Fibroblast of gingiva (primary cell): ENCODE measurements around the gene NPHP4.
"Not testable (repeated sequence)": the region's sequence is repeated elsewhere in the genome, so short reads cannot be mapped to it uniquely, and the experiment has no call there.

ENCODE experiments used
- DNase-seq: peaks from one replicate; pipeline ENCODE4 v3.0.0-alpha.2; 2011; ENCODE audit warnings: low read depth

The NPHP4 gene

DNA sequence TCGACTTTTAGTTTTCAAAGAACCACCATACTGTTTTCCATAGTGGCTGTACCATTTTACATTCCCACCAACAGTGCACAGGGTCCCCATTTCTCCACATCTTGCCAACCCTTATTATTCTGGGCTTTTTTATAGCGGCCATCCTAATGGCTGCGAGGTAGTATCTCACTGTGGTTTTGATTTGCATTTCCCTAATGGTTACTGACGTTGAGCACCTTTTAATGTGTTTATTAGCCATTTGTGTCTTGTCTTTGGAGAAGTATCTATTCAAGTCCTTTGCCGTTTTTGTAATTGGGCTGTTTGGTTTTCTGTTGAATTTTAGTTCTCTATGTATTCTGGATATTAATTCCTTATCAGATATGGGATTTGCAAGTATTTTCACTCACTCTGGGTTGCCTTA, 31.1 kb upstream of the NPHP4 start:
- DNase-seq, result no peak

DNA sequence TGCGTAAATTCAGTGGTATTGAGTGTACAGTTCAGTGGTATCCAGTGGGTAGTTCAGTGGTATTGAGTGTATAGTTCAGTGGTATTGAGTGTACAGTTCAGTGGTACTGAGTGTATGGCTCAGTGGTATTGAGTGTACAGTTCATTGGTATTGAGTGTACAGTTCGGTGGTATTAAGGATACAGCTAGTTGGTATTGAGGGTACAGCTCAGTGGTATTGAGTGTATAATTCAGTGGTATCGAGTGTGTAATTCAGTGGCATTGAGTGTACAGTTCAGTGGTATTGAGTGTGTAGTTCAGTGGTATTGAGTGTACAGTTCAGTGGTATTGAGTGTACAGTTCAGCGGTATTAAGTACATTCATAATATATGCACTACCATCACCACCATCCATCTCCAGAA, 30.0 kb upstream of the NPHP4 start:
- DNase-seq, result no peak

DNA sequence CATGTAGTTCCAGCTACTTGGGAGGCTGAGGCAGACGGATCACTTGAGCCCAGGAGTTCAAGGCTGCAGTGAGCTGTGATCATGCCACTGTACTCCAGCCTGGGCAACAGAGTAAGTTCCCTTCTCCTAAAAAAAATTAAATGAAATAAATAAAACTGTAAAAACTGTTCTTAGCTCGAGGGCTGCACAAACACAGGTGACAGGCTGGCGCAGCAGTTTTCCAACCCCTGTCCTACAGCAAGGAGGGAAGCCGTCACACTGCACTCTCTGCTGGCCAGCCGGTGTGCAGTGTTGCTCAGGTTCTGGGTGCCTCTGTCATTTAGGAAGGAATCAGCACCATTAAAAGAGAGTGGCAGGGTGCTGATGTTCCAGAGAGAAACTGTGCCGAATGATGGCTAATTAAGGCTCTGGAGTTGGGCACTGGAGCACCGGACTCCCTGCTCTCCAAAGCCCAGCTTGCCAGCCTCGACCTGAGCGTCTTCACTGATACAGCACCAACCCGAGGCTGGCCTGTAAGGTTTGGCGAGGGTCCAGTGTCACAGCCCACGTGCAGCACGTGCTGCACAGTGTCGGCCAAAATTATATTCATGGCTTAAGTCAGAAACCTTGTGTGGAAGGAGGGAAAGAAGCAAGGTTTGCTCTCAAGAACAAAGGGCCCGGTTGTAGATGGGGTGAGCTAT, 27.1 kb upstream of the NPHP4 start:
- no peak for DNase-seq

DNA sequence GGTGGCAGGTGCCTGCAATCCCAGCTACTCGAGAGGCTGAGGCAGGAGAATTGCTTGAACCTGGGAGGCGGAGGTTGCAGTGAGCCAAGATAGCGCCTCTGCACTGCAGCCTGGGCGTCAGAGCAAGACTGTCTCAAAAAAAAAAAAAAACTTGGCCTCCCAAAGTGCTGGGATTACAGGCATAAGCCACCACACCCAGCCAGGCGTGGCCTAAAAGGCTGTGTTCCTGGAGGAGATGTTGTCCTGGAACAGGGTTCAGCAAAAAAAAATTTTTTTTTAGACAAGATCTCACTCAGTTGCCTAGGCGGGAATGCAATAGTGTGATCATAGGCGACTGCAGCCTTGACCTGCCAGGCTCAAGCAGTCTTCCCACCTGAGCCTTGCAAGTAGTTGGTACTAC, 25.4 kb upstream of the NPHP4 start:
- DNase-seq, result not testable (repeated sequence)

DNA sequence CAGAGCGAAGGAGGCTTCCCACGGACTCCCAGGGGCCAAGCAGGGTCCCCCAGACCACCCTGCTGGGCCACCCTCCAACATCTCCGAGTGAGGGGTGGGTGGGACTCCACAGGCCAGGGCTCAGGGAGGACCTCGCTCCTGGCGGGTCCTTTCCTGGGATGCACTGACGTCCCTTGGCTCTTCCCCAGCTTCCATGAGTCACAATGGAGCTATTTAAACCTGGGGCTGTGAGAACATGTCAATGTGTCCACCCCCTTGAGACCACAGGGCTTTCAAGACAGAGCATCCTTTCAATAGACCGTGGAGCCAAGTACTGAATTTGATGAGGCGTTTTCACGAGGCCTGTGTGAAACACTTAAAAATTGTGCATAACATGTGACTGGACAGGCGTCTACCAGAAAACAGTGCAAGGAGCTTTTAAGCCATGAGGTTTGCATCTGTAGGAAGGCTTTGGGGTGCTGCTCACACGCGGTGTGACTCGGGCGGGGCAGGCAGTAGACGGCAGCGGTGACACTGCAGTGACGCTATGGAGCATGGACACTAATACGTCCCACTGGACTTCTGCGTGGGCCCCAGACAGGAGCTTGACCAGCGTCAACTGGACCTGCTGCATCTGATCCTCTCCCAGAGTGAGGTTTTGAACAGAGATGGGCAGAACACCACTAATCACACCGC, 24.1 kb upstream of the NPHP4 start:
- no peak for DNase-seq

DNA sequence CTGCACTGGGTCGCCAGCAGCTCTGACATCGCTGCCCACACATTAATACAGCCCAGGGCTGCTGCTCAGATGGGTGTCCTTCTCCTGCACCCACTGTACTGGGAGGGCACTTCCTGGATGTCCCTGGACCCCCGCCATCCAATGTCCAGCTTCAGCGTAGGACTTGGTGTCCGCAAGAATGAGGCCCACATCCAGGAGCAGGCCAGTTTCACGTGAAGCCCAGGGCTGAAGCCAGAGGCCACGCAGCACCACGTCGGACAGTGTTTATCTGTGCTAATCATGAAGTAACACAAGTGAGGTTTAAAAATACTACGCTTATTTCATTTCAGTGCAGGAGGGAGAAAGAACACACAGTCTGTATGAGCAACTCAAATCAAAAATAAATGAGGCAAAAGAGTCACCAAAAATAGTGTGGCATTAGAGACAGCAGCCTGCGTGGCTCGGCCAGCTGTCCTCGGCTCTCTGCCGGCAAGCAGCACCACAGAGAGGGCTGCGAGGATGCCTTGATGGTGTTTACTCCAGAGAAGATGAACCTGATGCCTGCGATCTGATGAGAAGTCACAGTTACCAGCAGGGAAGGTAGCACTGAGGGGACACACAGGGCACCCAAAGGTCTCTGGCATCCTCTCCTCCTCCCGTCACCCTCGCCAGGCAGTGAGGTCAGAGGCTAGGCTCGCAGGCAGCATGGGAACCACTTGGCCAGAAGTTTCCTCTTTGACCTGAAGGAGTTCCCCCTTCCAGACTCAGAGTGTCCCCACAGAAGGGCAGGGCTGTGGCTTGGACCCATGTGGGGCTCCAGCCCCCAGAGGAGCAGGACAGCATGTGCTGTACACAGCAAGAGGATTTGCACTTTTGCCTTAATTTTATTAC, 22.1 kb upstream of the NPHP4 start:
- no peak for DNase-seq

DNA sequence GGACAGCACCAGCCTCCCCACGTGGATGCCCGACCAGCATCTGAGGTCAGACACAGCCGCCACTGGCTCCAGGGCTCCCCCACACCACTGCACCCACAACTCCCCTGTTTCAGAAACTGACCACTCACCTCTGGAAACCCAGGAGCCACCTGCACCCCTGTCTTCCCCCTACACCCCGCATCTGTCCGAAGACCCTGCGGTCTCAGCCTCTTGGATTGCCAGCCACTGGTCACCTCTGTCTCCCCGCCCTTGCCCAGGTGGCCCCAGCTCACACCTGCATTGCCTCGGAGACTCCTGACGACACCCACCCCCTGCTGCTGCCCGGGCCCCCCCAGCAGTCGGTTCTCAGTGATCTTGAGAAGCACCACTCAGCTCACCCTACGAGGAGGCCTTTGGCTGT, 21.3 kb upstream of the NPHP4 start:
- DNase-seq, result no peak

GRCh38 chr1:6012529-6013318, 20.5 kb upstream of the NPHP4 start:
- no peak for DNase-seq

GRCh38 chr1:6011946-6012258, 19.7 kb upstream of the NPHP4 start:
- DNase-seq, result no peak

GRCh38 chr1:6011161-6011945, 19.1 kb upstream of the NPHP4 start:
- DNase-seq, result no peak

DNA sequence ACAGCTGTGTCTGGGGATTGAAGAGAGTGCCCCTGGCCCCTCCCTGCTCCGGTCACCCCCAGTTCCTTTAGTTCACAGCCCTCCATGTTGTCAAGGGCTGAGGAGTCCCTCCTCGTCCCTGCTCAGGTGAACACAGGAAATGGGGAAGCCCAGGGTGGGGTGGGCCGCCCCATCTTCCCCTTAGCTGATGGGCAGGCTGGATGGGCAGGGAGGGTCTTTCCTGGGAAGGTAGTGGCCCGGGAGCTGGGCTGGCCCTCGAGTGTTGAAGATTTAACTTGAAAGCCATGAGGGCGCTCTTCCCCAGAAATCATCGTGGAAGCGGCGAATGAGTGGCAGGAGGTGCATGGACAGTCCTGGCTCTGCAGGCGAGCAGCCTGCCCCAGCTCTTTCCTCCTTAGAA, 18.3 kb upstream of the NPHP4 start:
- no peak for DNase-seq

DNA sequence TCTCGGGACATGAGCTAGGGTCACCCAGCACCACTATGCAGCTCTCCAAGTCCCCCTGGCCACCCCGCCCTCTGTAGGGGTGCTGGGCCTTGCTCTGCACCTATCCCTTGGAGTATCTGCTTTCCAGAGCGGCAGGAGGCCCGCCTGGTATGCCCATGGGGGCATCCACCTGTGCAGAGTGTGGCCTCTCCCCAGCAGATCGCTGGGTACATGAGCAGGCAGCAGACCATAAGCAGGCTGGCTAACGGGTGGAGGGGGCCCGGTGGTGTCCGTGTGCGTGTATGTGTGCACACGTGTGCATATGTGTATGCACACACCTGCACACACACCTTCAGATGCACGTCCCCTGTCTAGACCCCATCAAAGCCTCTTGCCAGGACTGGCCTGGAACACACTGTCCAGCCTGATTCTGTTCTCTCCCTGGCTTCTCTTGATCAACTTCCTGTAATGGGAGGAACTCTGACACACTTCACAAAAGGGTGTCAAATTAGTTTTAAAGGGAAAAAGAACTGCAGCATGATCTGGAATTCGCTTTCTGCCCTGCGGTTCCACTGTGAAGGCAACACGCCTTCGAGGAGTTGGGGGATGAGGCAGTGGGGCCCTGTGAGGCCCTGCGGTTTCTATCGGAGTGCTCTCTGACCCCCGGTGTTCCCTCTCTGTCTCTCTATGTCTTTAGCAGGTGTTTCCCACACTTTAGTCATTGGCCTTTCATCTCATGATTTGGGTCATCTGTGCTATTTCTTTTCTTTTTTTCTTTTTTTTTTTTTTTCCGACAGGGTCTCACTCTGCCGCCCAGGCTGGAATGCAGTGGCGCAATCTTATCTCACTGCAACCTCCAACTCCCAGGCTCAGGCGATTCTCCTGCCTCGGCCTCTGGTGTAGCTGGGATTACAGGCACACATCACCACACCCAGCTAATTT, 17.2 kb upstream of the NPHP4 start:
- DNase-seq, result no peak

- DNase-seq, result no peak
Observed at GRCh38 chr1:6008696-6009095, 16.5 kb upstream of the NPHP4 start.

DNA sequence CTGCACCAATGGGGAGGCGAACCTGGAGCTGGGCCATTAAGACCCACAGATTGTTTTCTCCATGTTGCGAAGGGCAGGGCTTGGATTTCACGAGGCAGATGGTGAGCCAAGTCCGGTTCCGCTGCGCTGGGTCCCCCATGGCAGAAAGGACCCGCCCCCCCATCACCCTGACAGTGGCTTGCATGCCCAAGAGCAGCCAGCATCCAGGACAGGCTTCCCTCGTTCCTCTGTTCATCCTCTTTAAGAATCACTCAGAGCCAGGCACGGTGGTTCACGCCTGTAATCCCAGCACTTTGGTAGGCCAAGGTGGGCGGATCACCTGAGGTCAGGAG, 15.8 kb upstream of the NPHP4 start:
- no peak for DNase-seq

DNA sequence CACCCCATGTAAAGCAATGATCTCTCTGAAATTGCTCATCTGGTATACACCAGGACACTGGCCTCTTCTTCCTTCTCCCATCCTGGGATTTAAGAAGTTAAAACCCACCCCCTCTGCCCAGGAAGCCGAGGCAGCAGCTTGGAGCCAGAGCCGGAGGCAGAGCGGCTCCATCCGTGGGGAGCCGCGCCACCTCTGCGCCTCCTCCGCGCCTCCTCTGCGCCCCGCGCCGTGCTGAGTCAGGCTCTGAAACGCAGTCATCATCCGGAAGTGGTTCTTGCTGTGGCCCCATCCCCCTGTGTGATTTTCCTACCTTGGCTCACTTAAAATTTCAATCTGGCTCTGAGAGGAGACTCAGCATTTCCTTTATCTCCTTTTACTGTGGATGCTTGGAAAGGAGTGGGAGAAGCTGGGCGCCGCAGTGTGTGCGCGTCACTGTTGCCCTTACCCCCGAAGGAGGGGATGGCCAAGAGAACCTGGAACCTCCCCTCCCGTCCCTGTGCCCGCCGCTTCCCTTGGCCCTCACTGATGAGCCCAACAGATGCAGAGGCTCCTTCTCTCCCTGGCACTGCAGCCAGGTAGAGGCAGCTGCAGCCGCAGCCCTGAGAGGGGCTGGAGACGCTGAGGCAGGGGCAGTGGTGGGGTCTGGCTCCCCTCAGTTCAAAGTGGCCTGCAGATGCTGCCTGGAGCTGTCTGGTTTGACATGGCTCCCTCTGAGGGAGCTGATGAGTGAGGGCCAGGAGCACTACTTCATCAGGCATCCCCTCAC, 15.3 kb upstream of the NPHP4 start:
- no peak for DNase-seq

- DNase-seq, result no peak
Observed at GRCh38 chr1:6006882-6007281, 14.7 kb upstream of the NPHP4 start.

DNA sequence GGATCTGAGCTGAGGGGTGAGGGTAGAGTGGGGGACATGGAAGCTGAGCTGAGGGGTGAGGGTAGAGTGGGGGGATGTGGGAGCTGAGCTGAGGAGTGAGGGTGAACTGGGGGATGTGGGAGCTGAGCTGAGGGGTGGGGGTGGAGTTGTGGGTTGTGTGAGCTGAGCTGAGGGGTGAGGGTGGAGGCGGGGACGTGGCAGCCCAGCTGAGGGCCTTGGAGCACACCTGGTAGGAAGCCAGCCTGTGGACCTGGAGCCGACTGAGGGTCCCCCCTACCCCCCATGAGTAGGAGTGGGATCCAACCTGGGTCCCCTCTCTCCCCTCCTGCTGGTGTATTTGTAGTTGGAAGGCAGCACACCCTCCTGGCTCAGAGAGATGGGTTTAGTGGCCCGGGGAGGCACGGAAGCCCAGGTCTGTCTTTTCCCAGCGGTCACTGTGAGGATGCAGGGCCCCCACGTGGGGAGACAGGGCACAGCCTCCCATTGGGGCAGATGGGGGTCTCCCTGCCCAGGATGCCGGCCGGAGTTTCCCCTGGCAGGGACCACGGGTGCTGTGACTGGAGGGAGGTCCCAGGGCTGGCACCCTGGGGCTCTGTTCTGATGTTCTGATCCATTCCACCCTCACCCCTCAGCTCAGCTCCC, 13.2 kb upstream of the NPHP4 start:
- no peak for DNase-seq

DNA sequence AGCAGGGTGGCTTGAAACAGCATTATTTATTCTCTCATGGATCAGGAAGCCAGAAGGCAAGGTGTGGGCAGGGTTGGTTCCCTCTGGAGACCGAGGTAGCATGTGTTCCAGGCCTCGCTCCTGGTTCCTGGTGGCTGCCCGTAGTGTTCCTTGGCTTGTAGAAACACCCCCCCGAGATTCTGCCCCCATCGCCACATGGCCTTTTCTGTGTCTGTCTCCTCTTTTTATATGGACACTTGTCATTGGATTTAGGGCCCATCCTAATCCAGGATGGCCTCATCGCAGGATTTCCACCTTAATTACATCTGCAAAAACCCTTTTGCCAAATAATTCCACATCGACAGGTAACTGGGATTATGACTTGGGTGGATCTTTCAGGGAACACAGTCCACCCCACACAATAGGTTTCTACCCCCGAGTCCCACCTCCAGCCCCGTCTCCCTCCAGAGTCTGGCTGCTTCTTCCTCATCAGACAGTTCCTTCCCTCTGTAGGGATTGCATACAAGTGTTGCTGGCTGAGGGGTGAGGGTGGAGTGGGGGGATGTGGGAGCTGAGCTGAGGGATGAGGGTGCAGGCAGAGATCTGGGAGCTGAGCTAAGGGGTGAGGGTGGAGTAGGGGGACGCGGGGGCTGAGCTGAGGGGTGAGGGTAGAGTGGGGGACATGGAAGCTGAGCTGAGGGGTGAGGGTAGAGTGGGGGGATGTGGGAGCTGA, 12.3 kb upstream of the NPHP4 start:
- no peak for DNase-seq
